Measurements from ENCODE around the gene IL17C.

GRCh38 chr16:88589441-88589840, 48.9 kb upstream of the IL17C start:
- TF ChIP-seq POLR2AphosphoS5 (IDR thresholded peaks at IDR 0.05; ENCODE audit: insufficient read depth, low read depth, low read length), result no peak
- TF ChIP-seq, protein P1, sequence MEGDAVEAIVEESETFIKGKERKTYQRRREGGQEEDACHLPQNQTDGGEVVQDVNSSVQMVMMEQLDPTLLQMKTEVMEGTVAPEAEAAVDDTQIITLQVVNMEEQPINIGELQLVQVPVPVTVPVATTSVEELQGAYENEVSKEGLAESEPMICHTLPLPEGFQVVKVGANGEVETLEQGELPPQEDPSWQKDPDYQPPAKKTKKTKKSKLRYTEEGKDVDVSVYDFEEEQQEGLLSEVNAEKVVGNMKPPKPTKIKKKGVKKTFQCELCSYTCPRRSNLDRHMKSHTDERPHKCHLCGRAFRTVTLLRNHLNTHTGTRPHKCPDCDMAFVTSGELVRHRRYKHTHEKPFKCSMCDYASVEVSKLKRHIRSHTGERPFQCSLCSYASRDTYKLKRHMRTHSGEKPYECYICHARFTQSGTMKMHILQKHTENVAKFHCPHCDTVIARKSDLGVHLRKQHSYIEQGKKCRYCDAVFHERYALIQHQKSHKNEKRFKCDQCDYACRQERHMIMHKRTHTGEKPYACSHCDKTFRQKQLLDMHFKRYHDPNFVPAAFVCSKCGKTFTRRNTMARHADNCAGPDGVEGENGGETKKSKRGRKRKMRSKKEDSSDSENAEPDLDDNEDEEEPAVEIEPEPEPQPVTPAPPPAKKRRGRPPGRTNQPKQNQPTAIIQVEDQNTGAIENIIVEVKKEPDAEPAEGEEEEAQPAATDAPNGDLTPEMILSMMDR (IDR thresholded peaks at IDR 0.05; ENCODE audit: extremely low read depth in 1 of 2, insufficient read depth in 1 of 2, low read depth in 1 of 2, low read length in 2 of 2), result no peak
- no peak for TF ChIP-seq EZH2 (IDR thresholded peaks at IDR 0.05; ENCODE audit: borderline replicate concordance, low read depth, low read length, severe bottlenecking)
- no peak for TF ChIP-seq MAX (IDR thresholded peaks at IDR 0.05; ENCODE audit: insufficient read depth, insufficient read length)
- TF ChIP-seq POLR2A (IDR thresholded peaks at IDR 0.05; ENCODE audit: low read depth, low read length), result no peak
- no peak for TF ChIP-seq FOS (IDR thresholded peaks at IDR 0.05; ENCODE audit: borderline replicate concordance, insufficient read depth, low read length)
- TF ChIP-seq MYC (IDR thresholded peaks at IDR 0.05; ENCODE audit: low read depth, low read length), result no peak
- no peak for TF ChIP-seq JUN (IDR thresholded peaks at IDR 0.05; ENCODE audit: borderline replicate concordance, insufficient read depth, insufficient read length, low read depth)
- no peak for TF ChIP-seq GATA2 (IDR thresholded peaks at IDR 0.05; ENCODE audit: insufficient read depth, insufficient read length, low read depth, low read length)

Data from endothelial cell of umbilical vein (primary cell).